Psoas muscle (tissue), 8 donors: Measurements from ENCODE around the gene XYLB. TPM values are rescaled to one million over a fixed set of nuclear protein-coding genes. Genes with fewer than 3 reads are reported as not detected.
"Not testable (repeated sequence)": the region's sequence is repeated elsewhere in the genome, so short reads cannot be mapped to it uniquely, and the experiment has no call there.

Experiments used
- ATAC-seq, 4 donors: fragments of 200-7000 bp; cut with Tn5 transposase; one replicate each; pipeline ENCODE4 v1.9.1; 2020; ENCODE audit warnings: moderate library complexity in 3 of 4, mild to moderate bottlenecking in 2 of 4
- DNase-seq, 2 donors: peaks; one replicate each; pipeline ENCODE4 v3.0.0-alpha.2; 2020
- H3K27ac ChIP-seq: fragments of 200-600 bp; one replicate; pipeline ENCODE4 v1.8.0; 2022
- H3K27me3 ChIP-seq, 3 donors: fragments of 200-600 bp in 1 of 3; one replicate each; pipeline versions ENCODE4 v1.6.1 to v1.8.0; 2013 to 2022; ENCODE audit warnings: low read length in 2 of 3, mild to moderate bottlenecking in 2 of 3, moderate library complexity in 1 of 3; ENCODE audit not compliant: insufficient read depth in 3 of 3
- H3K36me3 ChIP-seq, 2 donors: fragments of 200-600 bp in 1 of 2; one replicate each; pipeline versions ENCODE4 v1.6.1 to v1.8.0; 2013 to 2022; ENCODE audit warnings: low read depth in 1 of 2, mild to moderate bottlenecking in 1 of 2, moderate library complexity in 1 of 2; ENCODE audit not compliant: insufficient read depth in 1 of 2
- H3K4me1 ChIP-seq: fragments of 200-600 bp; one replicate; pipeline ENCODE4 v1.8.0; 2022
- H3K4me3 ChIP-seq: fragments of 200-600 bp; one replicate; pipeline ENCODE4 v1.8.0; 2022; ENCODE audit warnings: mild to moderate bottlenecking
- H3K9me3 ChIP-seq: fragments of 200-600 bp; one replicate; pipeline ENCODE4 v1.8.0; 2022
- CTCF ChIP-seq: fragments of 200-600 bp; IDR thresholded peaks from one replicate; pipeline ENCODE4 v1.8.0; 2022; ENCODE audit warnings: antibody characterized with exemption
- WGBS, 3 donors: extraction: QIAGEN DNeasy Blood & Tissue Kit; methylation state at CpG; one replicate each; pipeline versions ENCODE4 v1.1.6 to v1.1.7; 2013; 5-methylcytosine and 5-hydroxymethylcytosine counted together
- intact Hi-C, 2 donors: fragments of 100-400 bp; cut with DNase I; formaldehyde crosslinking; loops; one replicate each; pipeline versions ENCODE4 v1.11.0 to v1.14.2; 2022
- polyA plus RNA-seq, 3 donors: library from polyadenylated mRNA; stranded (reverse); fragments of 200-250 nt; gene quantifications; one replicate each; pipeline ENCODE4 v1.2.3, GENCODE V29; 2013
- total RNA-seq, 4 donors: library from RNA; stranded (reverse); fragmentation: NEBNext Ultra II Directional in 2 of 4; extraction: Animal tissue kit (Norgen Biotek cat#: 25700) in 2 of 4; gene quantifications; one replicate each; pipeline versions ENCODE4 v1.2.1 to v1.2.4, GENCODE V29; 2021 to 2023
- donor health status: healthy with polysubstance abuse.
- donor health status: DM: no; HTN: no; CAD: no; lungs with moderate emphysema.
- donor health status: Bipolar disorder and iron deficiency.
- donor health status: healthy.
- donor health status: DM: yes; HTN: yes; CAD: no.
- donor health status: DM: no; HTN: no; CAD: no.
- donor health status: DM: no; HTN: no; CAD: no.
- donor health status: DM: yes; HTN: yes; CAD: no.

Gene XYLB
- total and polyA plus RNA-seq, 7 donors = 0.11 to 1.3 (median 0.78) TPM

GRCh38 chr3:38318766-38319671 is 27.6 kb upstream of the XYLB start:
- intact Hi-C loops = no loop called here
- Histone ChIP-seq H3K27ac (no peak overlapping the region), H3K36me3 (no peaks in the 10 kb centered on the region), H3K4me3 (no peak overlapping the region), H3K27me3 (no peaks in the 10 kb centered on the region), H3K4me1 (no peaks in the 10 kb centered on the region), H3K9me3 (no peaks in the 10 kb centered on the region)
- ATAC-seq (no peak), DNase-seq (no peak)
- 90 to 93% (median 91%) methylated on average over 8 of the region's 8 CpGs for WGBS, 3 donors
- TF ChIP-seq CTCF = no peak

DNA sequence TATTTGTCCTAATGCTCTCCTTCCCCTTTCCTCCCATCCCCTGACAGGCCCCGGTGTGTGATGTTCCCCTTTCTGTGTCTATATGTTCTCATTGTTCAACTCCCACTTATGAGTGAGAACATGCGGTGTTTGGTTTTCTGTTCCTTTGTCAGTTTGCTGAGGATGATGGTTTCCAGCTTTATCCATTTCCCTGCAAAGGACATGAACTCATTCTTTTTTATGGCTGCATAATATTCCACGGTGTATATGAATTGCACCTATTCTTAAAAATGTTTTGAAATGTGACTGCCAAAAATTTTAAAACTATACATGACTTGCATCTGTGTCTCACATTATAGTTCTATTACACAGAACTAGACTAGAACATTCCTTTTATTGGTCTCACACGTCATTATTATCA is 25.9 kb upstream of the XYLB start:
- H3K4me3 ChIP-seq, H3K27me3 ChIP-seq, intact Hi-C loops, H3K36me3 ChIP-seq, H3K4me1 ChIP-seq, ATAC-seq, H3K9me3 ChIP-seq, H3K27ac ChIP-seq, DNase-seq: not testable (repeated sequence)
- WGBS, 3 donors = 90 to 94% (median 92%) methylated on average over 4 of the region's 4 CpGs

- intact Hi-C loops = no loop called here
- ATAC-seq (no peak), DNase-seq (no peak)
- Histone ChIP-seq H3K27me3 (no peaks in the 10 kb centered on the region), H3K27ac (no peak overlapping the region), H3K4me3 (no peak overlapping the region), H3K4me1 (no peaks in the 10 kb centered on the region), H3K9me3 (no peaks in the 10 kb centered on the region), H3K36me3 (no peaks in the 10 kb centered on the region)
- WGBS, 3 donors = 80 to 93% (median 81%) methylated on average over 1 of the region's 1 CpG
- no peak for TF ChIP-seq CTCF
These were observed 23.5 kb upstream of the XYLB start for GRCh38 chr3:38323060-38323459.

GRCh38 chr3:38325256-38325655 is 21.3 kb upstream of the XYLB start:
- ATAC-seq = no peak
- WGBS, 3 donors = 71 to 77% (median 73%) methylated on average over 2 of the region's 2 CpGs
- H3K27ac ChIP-seq = no peak overlapping the region
- H3K4me3 ChIP-seq = no peak overlapping the region
- H3K27me3 ChIP-seq = no peaks in the 10 kb centered on the region
- intact Hi-C loops = no loop called here
- H3K9me3 ChIP-seq = no peaks in the 10 kb centered on the region
- no peak for TF ChIP-seq CTCF
- no peaks in the 10 kb centered on the region for H3K4me1 ChIP-seq
- DNase-seq = no peak
- H3K36me3 ChIP-seq = no peaks in the 10 kb centered on the region

GRCh38 chr3:38327335-38328009 is 19.1 kb upstream of the XYLB start:
- Histone ChIP-seq H3K27me3 (no peaks in the 10 kb centered on the region), H3K36me3 (no peaks in the 10 kb centered on the region), H3K4me1 (no peaks in the 10 kb centered on the region), H3K9me3 (no peaks in the 10 kb centered on the region), H3K4me3 (no peak overlapping the region), H3K27ac (no peak overlapping the region)
- DNase-seq (no peak), ATAC-seq (no peak)
- TF ChIP-seq CTCF = no peak
- intact Hi-C loops = no loop called here
